Adrenal gland (tissue), 12 donors: ENCODE results near the gene ALCAM. TPM values are rescaled to one million over a fixed set of nuclear protein-coding genes. Genes with fewer than 3 reads are reported as not detected.

Experiments used
- DNase-seq, 7 donors: peaks; one replicate each; pipeline ENCODE4 v3.0.0-alpha.2; 2019 to 2020
- H3K27ac ChIP-seq, 5 donors: fragments of 200-600 bp; sonication (generic) in 4 of 5; 1 replicate in 3 of 5; 2 replicates in 2 of 5; pipeline versions ENCODE4 v1.5.1 to v1.8.0; 2016 to 2020; ENCODE audit warnings: mild to moderate bottlenecking in 1 of 5
- H3K27me3 ChIP-seq: fragments of 200-600 bp; 2 replicates; pipeline ENCODE4 v1.8.0; 2021
- H3K36me3 ChIP-seq, 2 donors: fragments of 200-600 bp; replicated peaks in 1 of 2; 1 replicate in 1 of 2; 2 replicates in 1 of 2; pipeline versions ENCODE4 v1.5.1 to v1.8.0; 2018 to 2022
- H3K4me1 ChIP-seq, 2 donors: fragments of 200-600 bp; replicated peaks in 1 of 2; 1 replicate in 1 of 2; 2 replicates in 1 of 2; pipeline versions ENCODE4 v1.5.1 to v1.8.0; 2018 to 2021
- H3K4me3 ChIP-seq, 4 donors: fragments of 200-600 bp; sonication (generic) in 3 of 4; one replicate each; pipeline ENCODE4 v1.5.1; 2016 to 2018
- H3K9me3 ChIP-seq, 3 donors: fragments of 200-600 bp; sonication (generic) in 1 of 3; replicated peaks in 1 of 3; 1 replicate in 2 of 3; 2 replicates in 1 of 3; pipeline versions ENCODE4 v1.5.1 to v1.8.0; 2016 to 2021
- POLR2A ChIP-seq, 2 donors: fragments of 450-650 bp; IDR thresholded peaks; one replicate each; pipeline ENCODE4 v1.6.1; 2017; ENCODE audit warnings: antibody characterized with exemption in 2 of 2, mild to moderate bottlenecking in 2 of 2, moderate library complexity in 1 of 2
- WGBS, 4 donors: extraction: QIAGEN DNeasy Blood & Tissue Kit in 2 of 4; methylation state at CpG; one replicate each; pipeline versions ENCODE4 v1.1.5 to v1.1.7; 2013 to 2017; 5-methylcytosine and 5-hydroxymethylcytosine counted together
- intact Hi-C, 2 donors: fragments of 100-400 bp; cut with DNase I; formaldehyde crosslinking; loops; one replicate each; pipeline versions ENCODE4 v1.14.1 to v1.15.0; 2022 to 2023
- polyA plus RNA-seq, 3 donors: library from polyadenylated mRNA; stranded (reverse); fragments of 200-250 nt in 2 of 3; fragments of 350-450 nt in 1 of 3; fragmentation: Illumina TruSeq in 1 of 3; extraction: RNeasy Lipid Tissue Mini Kit (QIAGEN cat#74804) in 1 of 3; gene quantifications; one replicate each; pipeline ENCODE4 v1.2.3, GENCODE V29; 2013 to 2014
- total RNA-seq, 9 donors: library from RNA; depleted of rRNA in 4 of 9; stranded (reverse); fragments of >200 nt in 4 of 9; fragments of 120-200 nt in 1 of 9; fragmentation: NEBNext Ultra II Directional in 1 of 9; extraction: Animal tissue kit (Norgen Biotek cat#: 25700) in 1 of 9; gene quantifications; one replicate each; pipeline versions ENCODE4 v1.1.0 to v1.2.4, GENCODE V29; 2013 to 2023
- TF ChIP-seq, protein P1 (sequence below), 6 experiments: fragments of 450-650 bp in 4 of 6; fragments of 200-600 bp in 2 of 6; sonication (generic) in 1 of 6; IDR thresholded peaks; 1 replicate in 5 of 6; 2 replicates in 1 of 6; pipeline versions ENCODE4 v1.5.1 to v1.8.0; 2016 to 2021; ENCODE audit warnings: antibody characterized with exemption in 6 of 6, mild to moderate bottlenecking in 2 of 6, moderate library complexity in 1 of 6
- donor health status: healthy with polysubstance abuse.
- donor health status: Bipolar disorder and iron deficiency.
- donor health status: DM: yes; HTN: yes; CAD: no.
- donor health status: DM: no; HTN: no; CAD: no.
- donor health status: DM: no; HTN: no; CAD: no.
- donor health status: DM: yes; HTN: yes; CAD: no.

Gene ALCAM
- total and polyA plus RNA-seq, 12 donors, result 9.1 to 64.1 (median 23.9) TPM

GRCh38 chr3:105559856-105560255 lies 193.1 kb downstream of the ALCAM start:
- Histone ChIP-seq H3K4me3 (no peak overlapping the region), H3K9me3 (no peaks in the 10 kb centered on the region), H3K27me3 (no peaks in the 10 kb centered on the region), H3K4me1 (no peaks in the 10 kb centered on the region), H3K27ac (no peak overlapping the region), H3K36me3 (no peaks in the 10 kb centered on the region)
- no peak for DNase-seq
- no peak for TF ChIP-seq POLR2A (IDR thresholded peaks at IDR 0.05)
- TF ChIP-seq, protein P1, sequence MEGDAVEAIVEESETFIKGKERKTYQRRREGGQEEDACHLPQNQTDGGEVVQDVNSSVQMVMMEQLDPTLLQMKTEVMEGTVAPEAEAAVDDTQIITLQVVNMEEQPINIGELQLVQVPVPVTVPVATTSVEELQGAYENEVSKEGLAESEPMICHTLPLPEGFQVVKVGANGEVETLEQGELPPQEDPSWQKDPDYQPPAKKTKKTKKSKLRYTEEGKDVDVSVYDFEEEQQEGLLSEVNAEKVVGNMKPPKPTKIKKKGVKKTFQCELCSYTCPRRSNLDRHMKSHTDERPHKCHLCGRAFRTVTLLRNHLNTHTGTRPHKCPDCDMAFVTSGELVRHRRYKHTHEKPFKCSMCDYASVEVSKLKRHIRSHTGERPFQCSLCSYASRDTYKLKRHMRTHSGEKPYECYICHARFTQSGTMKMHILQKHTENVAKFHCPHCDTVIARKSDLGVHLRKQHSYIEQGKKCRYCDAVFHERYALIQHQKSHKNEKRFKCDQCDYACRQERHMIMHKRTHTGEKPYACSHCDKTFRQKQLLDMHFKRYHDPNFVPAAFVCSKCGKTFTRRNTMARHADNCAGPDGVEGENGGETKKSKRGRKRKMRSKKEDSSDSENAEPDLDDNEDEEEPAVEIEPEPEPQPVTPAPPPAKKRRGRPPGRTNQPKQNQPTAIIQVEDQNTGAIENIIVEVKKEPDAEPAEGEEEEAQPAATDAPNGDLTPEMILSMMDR (IDR thresholded peaks at IDR 0.05), result no peak
- WGBS, 4 donors, result 89 to 100% (median 95%) methylated on average over 1 of the region's 1 CpG
- intact Hi-C loops, result no loop called here

DNA sequence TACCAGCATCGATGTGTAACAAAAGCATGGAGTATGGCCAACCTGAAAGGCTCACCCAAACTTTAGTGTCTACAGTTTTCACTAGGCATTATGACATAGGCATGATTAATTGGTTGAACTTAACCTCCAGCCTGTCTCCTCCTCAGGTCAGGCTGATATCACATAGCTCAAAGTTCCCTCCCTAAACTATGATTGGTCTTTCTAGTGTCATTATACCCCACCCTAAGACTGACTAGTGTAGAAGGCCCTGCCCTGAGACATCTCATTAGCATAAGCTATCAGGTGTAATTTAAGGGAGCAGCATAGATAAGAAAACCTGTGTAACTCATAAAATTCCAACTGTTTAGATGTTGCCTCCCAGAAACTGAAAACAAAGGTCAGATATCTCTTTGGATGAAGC lies 195.2 kb downstream of the ALCAM start:
- 91 to 100% (median 97%) methylated on average over 1 of the region's 1 CpG for WGBS, 4 donors
- H3K4me3 ChIP-seq, result no peak overlapping the region
- H3K27ac ChIP-seq, result no peak overlapping the region
- no peaks in the 10 kb centered on the region for H3K9me3 ChIP-seq
- no peaks in the 10 kb centered on the region for H3K4me1 ChIP-seq
- no peaks in the 10 kb centered on the region for H3K36me3 ChIP-seq
- no peak for DNase-seq
- no peak for TF ChIP-seq POLR2A (IDR thresholded peaks at IDR 0.05)
- TF ChIP-seq, protein P1 (IDR thresholded peaks at IDR 0.05), result no peak
- no peaks in the 10 kb centered on the region for H3K27me3 ChIP-seq
- intact Hi-C loops, result no loop called here

DNA sequence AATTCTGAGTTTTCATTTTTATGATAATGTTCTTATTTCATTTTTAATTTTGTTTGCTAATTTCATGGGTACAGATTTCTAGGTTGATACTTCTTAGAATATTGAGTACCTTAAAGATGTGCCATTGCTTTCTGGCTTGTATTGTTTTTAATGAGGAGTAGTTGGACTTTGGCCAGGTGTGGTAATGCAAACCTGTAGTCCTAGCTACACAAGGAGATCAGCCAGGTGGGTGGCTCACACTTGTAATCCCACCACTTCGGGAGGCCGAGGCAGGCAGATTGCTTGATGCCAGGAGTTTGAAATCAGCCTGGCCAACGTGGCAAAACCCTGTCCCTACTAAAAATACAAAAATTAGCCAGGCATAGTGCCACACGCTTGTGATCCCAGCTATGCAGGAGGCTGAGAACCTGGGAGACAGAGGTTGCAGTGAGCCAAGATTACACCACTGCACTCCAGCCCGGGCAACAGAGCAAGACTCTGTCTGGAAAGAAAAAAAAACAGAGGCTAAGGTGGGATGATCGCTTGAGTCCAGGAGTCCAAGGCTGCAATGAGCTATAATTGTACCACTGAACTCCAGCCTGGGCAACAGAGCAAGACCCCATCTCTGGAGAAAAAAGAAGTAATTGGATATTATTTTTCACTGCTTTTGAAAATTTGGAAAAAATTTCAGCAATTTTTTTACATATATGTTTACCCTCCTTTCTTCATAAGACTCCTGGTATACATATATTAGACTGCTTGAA lies 198.0 kb downstream of the ALCAM start:
- no peak for DNase-seq
- intact Hi-C loops, result no loop called here
- Histone ChIP-seq H3K9me3 (no peaks in the 10 kb centered on the region), H3K4me1 (no peaks in the 10 kb centered on the region), H3K36me3 (no peaks in the 10 kb centered on the region), H3K4me3 (no peak overlapping the region), H3K27ac (no peak overlapping the region), H3K27me3 (no peaks in the 10 kb centered on the region)
- WGBS, 4 donors, result 95 to 98% (median 96%) methylated on average over 6 of the region's 6 CpGs
- TF ChIP-seq POLR2A (IDR thresholded peaks at IDR 0.05), result no peak
- TF ChIP-seq, protein P1 (IDR thresholded peaks at IDR 0.05), result no peak

DNA sequence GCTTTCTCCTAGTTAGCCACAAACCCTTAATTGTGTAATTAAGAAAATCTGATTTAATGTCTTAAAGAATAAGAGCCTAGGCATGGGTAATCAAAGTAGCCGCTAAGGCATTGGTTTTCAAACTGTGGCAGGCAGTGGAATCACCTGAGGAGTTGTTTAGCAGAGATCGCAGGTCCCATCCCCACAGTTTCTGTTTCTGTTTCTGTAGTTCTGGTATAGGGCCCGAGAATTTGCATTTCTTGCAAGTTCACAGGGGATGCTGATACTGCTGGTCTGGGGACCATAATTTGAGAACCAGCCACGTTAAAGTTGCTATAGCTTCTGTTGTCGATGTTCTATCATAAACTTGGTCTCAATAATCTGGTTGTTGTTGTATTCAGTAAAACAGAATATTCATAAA lies 204.3 kb downstream of the ALCAM start:
- WGBS, 4 donors, result 91 to 98% (median 94%) methylated on average over 5 of the region's 5 CpGs

More for the DNA sequence above, 204.3 kb downstream of the ALCAM start:
- H3K9me3 ChIP-seq, result no peaks in the 10 kb centered on the region
- TF ChIP-seq POLR2A (IDR thresholded peaks at IDR 0.05), result no peak
- TF ChIP-seq, protein P1 (IDR thresholded peaks at IDR 0.05), result no peak
- H3K4me3 ChIP-seq, result no peak overlapping the region
- no peaks in the 10 kb centered on the region for H3K4me1 ChIP-seq
- DNase-seq, result no peak
- H3K27ac ChIP-seq, result no peak overlapping the region
- H3K36me3 ChIP-seq, result no peaks in the 10 kb centered on the region
- no peaks in the 10 kb centered on the region for H3K27me3 ChIP-seq
- intact Hi-C loops, result no loop called here
